OCI-LY1 (cell line): ENCODE data around the gene DPH2.

Source experiments
- EZH2 ChIP-seq: fragments of 200-600 bp; sonication (generic), shearing (Covaris generic); IDR thresholded peaks from 2 replicates; pipeline ENCODE4 v1.8.0; 2017; ENCODE audit warnings: borderline replicate concordance, mixed run types, mild to moderate bottlenecking, antibody characterized with exemption, low read length, moderate library complexity, mixed read lengths
- TF ChIP-seq, protein P1 (sequence below): fragments of 200-600 bp; sonication (generic), shearing (Covaris generic); IDR thresholded peaks from 2 replicates; pipeline ENCODE4 v1.5.1; 2017; ENCODE audit warnings: mild to moderate bottlenecking, antibody characterized with exemption, low read length, moderate library complexity, mixed read lengths

DNA sequence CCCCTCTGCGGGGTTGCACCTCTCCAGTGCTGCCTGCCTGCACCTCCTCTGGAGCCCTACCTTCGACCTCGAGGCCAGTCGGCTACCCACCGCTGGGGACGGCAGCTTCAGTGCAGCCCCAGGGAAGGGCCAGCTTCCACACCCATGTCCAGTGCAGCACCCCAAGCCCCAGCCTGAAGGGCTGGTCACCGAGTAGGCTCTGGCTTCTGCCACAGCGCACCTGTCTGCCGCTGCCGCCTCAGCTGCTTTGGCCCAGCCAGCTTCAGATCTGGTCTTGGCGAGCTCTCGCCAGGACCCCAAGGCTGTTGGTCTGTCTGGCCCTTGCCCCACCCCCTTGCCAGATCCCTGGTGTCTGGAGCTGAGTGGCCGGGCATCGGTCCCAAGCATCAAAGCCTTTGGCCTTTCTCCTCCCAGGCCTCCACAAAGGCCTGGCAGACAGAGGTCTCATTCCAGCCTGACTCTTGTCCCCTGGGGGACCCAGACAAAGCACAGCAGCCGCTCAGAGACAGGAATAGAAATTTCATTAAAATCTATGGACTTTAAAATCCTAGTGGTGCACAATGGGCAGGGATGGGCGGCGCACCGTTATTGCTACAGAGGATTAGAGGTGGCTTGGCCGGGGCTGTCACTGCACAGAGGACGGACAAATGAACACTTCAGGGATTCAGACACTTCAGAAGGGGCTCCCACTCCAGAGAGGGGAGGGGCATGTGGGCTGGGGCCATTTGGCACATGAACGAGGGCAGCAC lies 26.3 kb downstream of the DPH2 start:
- no peak for TF ChIP-seq EZH2
- TF ChIP-seq, protein P1, sequence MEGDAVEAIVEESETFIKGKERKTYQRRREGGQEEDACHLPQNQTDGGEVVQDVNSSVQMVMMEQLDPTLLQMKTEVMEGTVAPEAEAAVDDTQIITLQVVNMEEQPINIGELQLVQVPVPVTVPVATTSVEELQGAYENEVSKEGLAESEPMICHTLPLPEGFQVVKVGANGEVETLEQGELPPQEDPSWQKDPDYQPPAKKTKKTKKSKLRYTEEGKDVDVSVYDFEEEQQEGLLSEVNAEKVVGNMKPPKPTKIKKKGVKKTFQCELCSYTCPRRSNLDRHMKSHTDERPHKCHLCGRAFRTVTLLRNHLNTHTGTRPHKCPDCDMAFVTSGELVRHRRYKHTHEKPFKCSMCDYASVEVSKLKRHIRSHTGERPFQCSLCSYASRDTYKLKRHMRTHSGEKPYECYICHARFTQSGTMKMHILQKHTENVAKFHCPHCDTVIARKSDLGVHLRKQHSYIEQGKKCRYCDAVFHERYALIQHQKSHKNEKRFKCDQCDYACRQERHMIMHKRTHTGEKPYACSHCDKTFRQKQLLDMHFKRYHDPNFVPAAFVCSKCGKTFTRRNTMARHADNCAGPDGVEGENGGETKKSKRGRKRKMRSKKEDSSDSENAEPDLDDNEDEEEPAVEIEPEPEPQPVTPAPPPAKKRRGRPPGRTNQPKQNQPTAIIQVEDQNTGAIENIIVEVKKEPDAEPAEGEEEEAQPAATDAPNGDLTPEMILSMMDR = no peak
